H54 (cell line): Measurements from ENCODE around the gene OR52I1.

Experiments
- DNase-seq: peaks from one replicate; pipeline ENCODE4 v3.0.0; 2011; ENCODE audit warnings: low spot score, mixed read lengths; ENCODE audit not compliant: insufficient read length
- FAIRE-seq: peaks from 3 replicates; lab custom pipeline; 2011; peaks lifted over from hg19 to GRCh38; lab: Jason Lieb, UNC
- POLR2A ChIP-seq: IDR thresholded peaks from 2 replicates; pipeline ENCODE4 v1.6.1; 2011; ENCODE audit warnings: low read depth, mild to moderate bottlenecking, low read length

OR52I1 gene

DNA sequence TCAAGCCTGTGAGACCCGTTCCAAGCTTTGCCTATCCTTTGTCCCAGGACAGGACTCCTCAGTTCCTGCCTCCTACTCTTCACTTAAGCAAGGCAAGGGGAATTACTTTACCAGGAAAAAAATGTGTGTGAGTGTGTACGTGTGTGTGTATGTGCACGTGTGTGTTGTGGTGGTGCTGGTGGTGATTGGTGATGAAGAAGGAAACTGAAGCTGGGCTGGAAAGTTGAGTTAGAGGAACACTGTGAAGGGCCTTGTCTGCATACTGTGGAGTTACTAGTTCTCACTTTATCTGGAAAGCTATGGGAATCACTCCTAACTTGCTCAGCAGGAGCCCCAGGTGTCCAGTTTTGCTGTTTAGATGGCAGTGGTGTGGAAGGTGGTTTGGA is 43.8 kb downstream of the OR52I1 start:
- TF ChIP-seq POLR2A: no peak
- DNase-seq: no peak
- FAIRE-seq: no peak

GRCh38 chr11:4639931-4640330 is 46.1 kb downstream of the OR52I1 start:
- no peak for DNase-seq

DNA sequence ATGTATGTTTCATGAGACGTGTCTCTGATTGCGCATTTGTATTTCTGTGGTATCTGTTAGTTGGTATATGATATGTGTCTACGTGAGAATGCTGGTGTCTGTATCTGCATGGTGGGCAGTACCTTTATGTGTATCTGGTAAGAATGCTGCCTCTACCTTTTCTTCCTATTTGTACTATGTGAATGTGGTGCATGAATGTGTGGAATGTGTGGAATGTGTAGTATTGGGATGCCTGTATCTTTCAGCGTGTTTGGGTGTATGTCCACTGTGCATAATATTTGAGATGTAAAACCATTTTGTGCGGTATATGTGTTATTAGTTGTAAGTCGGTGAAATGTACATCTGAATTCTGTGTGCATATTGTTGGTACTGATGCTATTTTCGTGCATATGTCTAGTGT is 47.7 kb downstream of the OR52I1 start:
- DNase-seq (no peak), FAIRE-seq (no peak)
- no peak for TF ChIP-seq POLR2A

More at GRCh38 chr11:4639931-4640330, 46.1 kb downstream of the OR52I1 start:
- no peak for FAIRE-seq
- no peak for TF ChIP-seq POLR2A

DNA sequence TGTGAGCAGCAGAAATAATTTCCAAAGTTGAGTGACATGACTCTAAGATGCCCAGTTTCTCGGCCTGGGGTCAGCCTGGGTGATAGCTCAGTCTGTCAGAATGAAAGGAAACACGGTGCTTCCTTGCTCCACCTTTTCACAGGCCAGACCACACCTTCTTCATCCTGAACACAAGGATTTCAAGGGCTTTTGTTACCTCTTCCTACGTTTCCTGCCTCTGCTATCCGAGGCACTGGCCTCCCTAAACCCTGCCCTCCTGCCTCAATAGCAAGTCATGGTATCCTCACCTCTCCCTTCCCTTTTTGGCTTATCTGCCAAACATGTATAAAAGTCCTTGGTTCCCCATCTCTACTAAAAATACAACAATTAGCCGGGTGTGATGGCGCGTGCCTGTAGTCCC is 48.2 kb downstream of the OR52I1 start:
- no peak for TF ChIP-seq POLR2A
- no peak for DNase-seq
- FAIRE-seq: no peak

DNA sequence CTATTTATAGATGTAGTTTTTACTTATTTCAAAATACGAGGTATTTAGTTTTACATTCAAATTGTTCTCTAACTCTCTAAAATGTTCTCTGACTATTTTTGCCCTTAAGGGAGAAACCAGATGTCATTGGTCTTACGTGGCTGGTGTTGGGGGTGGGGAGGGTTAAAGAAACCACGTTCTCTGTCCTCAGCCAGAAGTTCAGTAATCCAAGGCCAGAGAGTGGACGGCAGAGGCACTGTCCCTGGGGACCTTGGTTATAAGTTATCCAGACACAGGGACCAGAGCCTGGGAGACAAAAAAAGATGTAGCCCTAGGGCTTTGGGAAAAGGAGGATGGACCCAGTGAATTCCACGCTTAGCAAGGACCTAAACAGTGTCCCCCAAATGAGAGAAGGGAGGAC is 49.2 kb downstream of the OR52I1 start:
- FAIRE-seq (no peak), DNase-seq (no peak)
- TF ChIP-seq POLR2A: no peak

GRCh38 chr11:4643682-4644081 is 49.8 kb downstream of the OR52I1 start, which contains the start of gene OR51E1:
OR51E1 (plus strand) TSS chr11:4643982; CDS start chr11:4652527, 8,545 bp downstream.
- TF ChIP-seq POLR2A: no peak
- FAIRE-seq: no peak
- DNase-seq: no peak

GRCh38 chr11:4644233-4644632 is 50.4 kb downstream of the OR52I1 start:
- DNase-seq (no peak), FAIRE-seq (no peak)

More at GRCh38 chr11:4644233-4644632, 50.4 kb downstream of the OR52I1 start:
- TF ChIP-seq POLR2A: no peak
